ENCODE results near the gene LGMN. TPM values are rescaled to one million over a fixed set of nuclear protein-coding genes. Genes with fewer than 3 reads are reported as not detected.
"Not testable (repeated sequence)": the region's sequence is repeated elsewhere in the genome, so short reads cannot be mapped to it uniquely, and the experiment has no call there.

Gene LGMN
- total RNA-seq, 1 donor from 2014 or later: 158 TPM

GRCh38 chr14:92781350-92781749, 32.9 kb upstream of the LGMN start:
- Histone ChIP-seq H3K36me3 (no peaks in the 10 kb centered on the region), H3K4me3 (no peak overlapping the region), H3K4me1 (no peaks in the 10 kb centered on the region), H3K27ac (no peak overlapping the region), H3K27me3 (ENCODE audit: low read depth) (no peaks in the 10 kb centered on the region), H3K9me3 (no peaks in the 10 kb centered on the region)
- DNase-seq (no peak), ATAC-seq (no peak)
- no peak for TF ChIP-seq CTCF (IDR thresholded peaks at IDR 0.05)
- intact Hi-C loops (cut with DNase I): no loop called here

DNA sequence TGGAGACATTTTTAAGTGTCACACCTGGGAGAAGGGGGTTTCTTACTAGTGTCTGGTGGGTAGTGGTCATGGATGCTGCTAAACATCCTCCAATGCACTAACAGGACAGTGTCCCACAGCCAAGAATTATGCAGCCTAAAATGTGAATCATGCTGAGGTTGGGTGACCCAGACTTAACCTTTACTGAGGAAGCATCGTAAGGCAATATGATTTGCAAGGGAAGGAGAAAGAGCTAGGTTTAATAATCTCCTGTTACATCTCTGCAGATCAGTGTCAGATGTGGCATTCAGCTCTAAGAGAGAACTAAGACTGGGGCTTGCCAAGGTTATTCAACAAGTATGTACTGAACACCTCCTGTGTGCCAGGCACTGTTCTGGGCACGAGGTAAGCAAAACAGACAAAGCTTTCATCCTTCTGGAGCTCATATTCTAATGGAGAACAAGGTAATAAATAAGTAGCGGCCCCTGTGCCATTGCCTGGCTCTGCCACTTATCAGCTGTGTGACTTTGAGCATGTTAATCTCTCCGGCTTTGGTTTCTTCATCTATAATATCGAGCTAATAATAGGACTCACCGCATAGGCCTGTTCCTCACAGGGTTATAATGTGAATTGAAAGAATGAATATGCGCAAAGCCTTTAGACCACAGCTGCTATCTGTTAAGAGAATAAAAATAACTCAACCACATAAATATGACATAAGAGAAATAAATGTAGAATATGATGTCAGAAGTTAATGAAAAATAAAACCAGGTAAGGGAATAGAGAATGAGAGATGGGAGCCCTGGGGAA, 32.2 kb upstream of the LGMN start:
- TF ChIP-seq CTCF (IDR thresholded peaks at IDR 0.05): no peak
- Histone ChIP-seq H3K9me3 (no peaks in the 10 kb centered on the region), H3K4me1 (no peaks in the 10 kb centered on the region), H3K27me3 (ENCODE audit: low read depth) (no peaks in the 10 kb centered on the region), H3K4me3 (no peak overlapping the region), H3K27ac (no peak overlapping the region), H3K36me3 (no peaks in the 10 kb centered on the region)
- DNase-seq (no peak), ATAC-seq (peak; percentile 25 to 63)
- intact Hi-C loops (cut with DNase I): no loop called here

DNA sequence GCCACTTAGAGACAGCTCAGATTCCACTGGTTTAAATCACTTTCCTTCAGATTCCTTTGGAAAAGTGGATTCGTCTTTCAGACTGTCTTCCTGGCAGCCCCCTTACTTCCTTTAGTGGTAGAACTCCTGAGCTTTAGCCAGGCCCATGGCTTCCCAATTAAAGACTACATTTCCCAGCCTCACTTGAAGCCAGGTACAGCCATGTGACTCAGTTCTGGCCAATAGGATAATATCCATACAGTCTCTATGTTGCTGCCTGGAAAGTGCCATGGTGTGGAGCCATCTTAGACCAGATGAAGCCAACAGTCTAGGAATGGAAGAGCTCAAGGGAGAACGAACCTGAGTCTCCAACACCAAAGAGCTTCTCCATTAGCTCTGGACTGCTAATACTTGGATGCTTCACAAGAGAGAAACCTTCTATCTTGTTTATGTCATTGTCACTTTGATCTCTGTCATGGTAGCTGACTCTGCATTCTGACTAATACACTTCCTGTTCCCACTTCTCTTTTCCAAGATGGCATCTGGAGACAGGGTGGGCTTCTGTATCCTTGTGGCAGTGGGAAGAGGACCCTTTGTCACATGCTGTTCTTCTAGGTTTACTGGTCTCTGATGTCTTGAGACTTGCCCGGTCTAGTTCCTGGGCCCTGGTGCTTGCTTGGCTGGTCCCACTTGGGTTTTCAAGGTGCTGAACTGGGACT, 30.6 kb upstream of the LGMN start:
- H3K9me3 ChIP-seq; H3K27ac ChIP-seq; H3K36me3 ChIP-seq; H3K4me3 ChIP-seq; DNase-seq; H3K4me1 ChIP-seq; intact Hi-C loops (cut with DNase I); H3K27me3 ChIP-seq (ENCODE audit: low read depth): not testable (repeated sequence)
- ATAC-seq: peak; percentile 19 to 22

DNA sequence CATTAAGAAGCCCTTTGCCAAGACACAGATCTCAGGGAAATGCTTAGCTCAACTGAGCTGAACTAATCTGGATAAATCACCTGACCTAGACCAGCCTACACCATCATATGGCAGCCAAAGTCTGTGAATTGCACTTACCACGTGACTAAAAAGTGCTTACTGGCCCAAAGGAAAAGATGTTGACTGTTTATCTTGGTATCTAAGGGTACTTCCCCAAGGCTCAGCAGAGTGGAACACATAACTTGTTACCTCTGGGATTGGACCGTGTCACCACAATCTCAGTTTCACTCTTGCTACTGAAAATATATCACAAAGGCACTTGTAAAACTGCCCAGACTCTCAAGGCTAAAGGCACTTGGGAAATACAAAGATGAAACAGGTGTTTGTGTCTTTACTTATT, 26.9 kb upstream of the LGMN start:
- intact Hi-C loops (cut with DNase I); H3K36me3 ChIP-seq; H3K27me3 ChIP-seq (ENCODE audit: low read depth); DNase-seq; H3K9me3 ChIP-seq; H3K4me3 ChIP-seq; H3K4me1 ChIP-seq: not testable (repeated sequence)
- peak; percentile 88 to 89 for ATAC-seq
- peak overlapping the region; percentile 62 for H3K27ac ChIP-seq

DNA sequence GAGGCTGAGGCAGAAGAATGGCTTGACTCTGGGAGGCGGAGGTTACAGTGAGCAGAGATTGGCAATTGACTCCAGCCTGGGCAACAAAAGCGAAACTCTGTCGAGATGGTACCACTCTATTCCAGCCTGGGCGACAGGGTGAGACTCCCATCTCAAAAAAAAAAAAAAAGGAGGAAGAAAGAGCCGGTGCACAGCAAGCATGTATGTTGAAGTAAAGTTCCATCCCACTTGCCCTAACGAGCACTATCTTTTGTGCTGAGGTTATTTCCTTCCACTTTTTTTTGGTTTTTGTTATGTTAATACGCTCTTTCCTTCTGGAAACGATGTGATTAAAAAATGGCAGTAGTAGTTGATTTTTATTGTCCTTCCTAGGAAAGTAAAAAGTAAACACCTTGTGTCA, 26.1 kb upstream of the LGMN start:
- intact Hi-C loops (cut with DNase I): no loop called here
- ATAC-seq (no peak), DNase-seq (no peak)
- no peak for TF ChIP-seq CTCF (IDR thresholded peaks at IDR 0.05)
- no peaks in the 10 kb centered on the region for H3K4me1 ChIP-seq
- no peaks in the 10 kb centered on the region for H3K27me3 ChIP-seq (ENCODE audit: low read depth)
- peak overlapping the region; percentile 12 for H3K27ac ChIP-seq
- no peak overlapping the region for H3K4me3 ChIP-seq
- no peaks in the 10 kb centered on the region for H3K36me3 ChIP-seq
- H3K9me3 ChIP-seq: no peaks in the 10 kb centered on the region

DNA sequence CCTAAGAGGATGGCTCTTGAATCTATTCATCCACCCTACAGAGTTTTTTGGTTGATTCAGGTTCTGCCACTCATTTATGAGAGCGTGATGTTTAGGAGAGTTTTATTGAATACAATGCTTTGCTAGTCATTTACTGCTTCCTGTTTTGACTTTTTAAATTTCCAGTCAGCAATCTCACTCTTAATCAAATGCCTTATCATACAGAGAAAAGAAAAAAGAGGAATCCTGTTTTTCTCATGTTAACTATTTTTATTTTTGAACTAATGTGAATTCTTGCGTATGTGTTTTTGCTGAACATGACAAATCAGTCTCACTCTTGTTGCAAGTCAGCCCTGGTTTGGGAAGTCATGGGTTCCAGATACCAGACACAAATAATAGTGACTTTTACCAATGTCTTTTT, 22.1 kb upstream of the LGMN start:
- Histone ChIP-seq H3K36me3 (no peaks in the 10 kb centered on the region), H3K9me3 (no peaks in the 10 kb centered on the region), H3K4me3 (no peak overlapping the region), H3K4me1 (peaks cover 11% of the 10 kb centered on the region), H3K27ac (no peak overlapping the region), H3K27me3 (ENCODE audit: low read depth) (no peaks in the 10 kb centered on the region)
- DNase-seq (no peak), ATAC-seq (no peak)
- TF ChIP-seq CTCF (IDR thresholded peaks at IDR 0.05): no peak
- intact Hi-C loops (cut with DNase I): no loop called here

Measured in lower lobe of right lung (tissue), 2 donors.